Prostate gland (tissue), 2 donors: ENCODE measurements around the gene NET1. TPM values are rescaled to one million over a fixed set of nuclear protein-coding genes. Genes with fewer than 3 reads are reported as not detected.

ENCODE experiments used
- DNase-seq: peaks from one replicate; pipeline ENCODE4 v3.0.0-alpha.2; 2019; ENCODE audit warnings: low spot score
- H3K27ac ChIP-seq, 2 donors: fragments of 200-600 bp; sonication (generic); 2 replicates each; pipeline ENCODE4 v1.5.1; 2017 to 2019
- H3K27me3 ChIP-seq: fragments of 200-600 bp; sonication (generic); replicated peaks from 2 replicates; pipeline ENCODE4 v1.5.1; 2019; ENCODE audit not compliant: insufficient read depth
- H3K36me3 ChIP-seq, 2 donors: fragments of 200-600 bp; sonication (generic); 1 replicate in 1 of 2; 2 replicates in 1 of 2; pipeline versions ENCODE4 v1.5.1 to v1.8.1; 2017 to 2019
- H3K4me1 ChIP-seq: fragments of 200-600 bp; sonication (generic); replicated peaks from 2 replicates; pipeline ENCODE4 v1.5.1; 2019
- H3K4me3 ChIP-seq, 2 donors: fragments of 200-600 bp; sonication (generic); 2 replicates each; pipeline ENCODE4 v1.5.1; 2017 to 2019
- H3K9me3 ChIP-seq: fragments of 200-600 bp; sonication (generic); 2 replicates; pipeline ENCODE4 v1.5.1; 2017
- POLR2A ChIP-seq: fragments of 450-650 bp; IDR thresholded peaks from one replicate; pipeline ENCODE4 v1.6.1; 2016; ENCODE audit warnings: antibody characterized with exemption, mild to moderate bottlenecking
- POLR2AphosphoS5 ChIP-seq: sonication (generic); formaldehyde crosslinking; IDR thresholded peaks from one replicate; pipeline ENCODE4 v1.6.1; 2017; ENCODE audit warnings: antibody characterized with exemption
- WGBS: methylation state at CpG from one replicate; pipeline ENCODE4 v1.1.5; 2018; 5-methylcytosine and 5-hydroxymethylcytosine counted together
- intact Hi-C: fragments of 100-400 bp; cut with DNase I; formaldehyde crosslinking; loops from one replicate; pipeline ENCODE4 v1.14.2; 2022
- total RNA-seq, 2 donors: library from RNA; depleted of rRNA; stranded (reverse); fragments of >200 nt; gene quantifications; one replicate each; pipeline ENCODE4 v1.1.0, GENCODE V29; 2016
- TF ChIP-seq, protein P1 (sequence below), 4 experiments: fragments of 200-600 bp in 2 of 4; fragments of 450-650 bp in 2 of 4; sonication (generic) in 2 of 4; IDR thresholded peaks; 1 replicate in 3 of 4; 2 replicates in 1 of 4; pipeline ENCODE4 v1.5.1; 2016 to 2019; ENCODE audit warnings: antibody characterized with exemption in 4 of 4, mild to moderate bottlenecking in 2 of 4, moderate library complexity in 2 of 4

NET1 gene
- total RNA-seq, 2 donors from 2014 or later: 55.6 to 77.6 TPM

DNA sequence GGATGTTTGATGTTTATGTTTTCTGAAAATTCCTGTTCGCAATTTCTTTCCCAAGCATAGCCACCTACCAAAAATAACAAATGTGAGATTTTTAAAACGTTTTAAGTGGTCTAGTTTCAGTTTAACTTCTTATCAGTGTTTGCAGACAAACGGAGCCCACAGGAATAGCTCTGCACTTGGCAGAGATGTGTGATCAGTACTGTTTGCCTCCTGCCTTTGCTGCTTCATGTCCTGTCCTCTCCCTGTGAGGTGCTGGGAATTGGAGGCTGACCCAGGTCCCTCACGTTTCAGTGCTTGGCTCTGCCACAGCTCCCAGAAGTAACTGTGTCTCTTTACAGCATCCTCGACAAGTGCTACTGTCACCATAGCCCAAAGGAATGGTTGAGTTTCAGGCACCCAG is 46.4 kb upstream of the NET1 start:
- Histone ChIP-seq H3K36me3 (no peaks in the 10 kb centered on the region), H3K4me1 (no peaks in the 10 kb centered on the region), H3K9me3 (no peaks in the 10 kb centered on the region), H3K4me3 (no peak overlapping the region), H3K27ac (no peak overlapping the region), H3K27me3 (no peaks in the 10 kb centered on the region)
- WGBS: 24% methylated on average over 5 of the region's 5 CpGs
- TF ChIP-seq, protein P1, sequence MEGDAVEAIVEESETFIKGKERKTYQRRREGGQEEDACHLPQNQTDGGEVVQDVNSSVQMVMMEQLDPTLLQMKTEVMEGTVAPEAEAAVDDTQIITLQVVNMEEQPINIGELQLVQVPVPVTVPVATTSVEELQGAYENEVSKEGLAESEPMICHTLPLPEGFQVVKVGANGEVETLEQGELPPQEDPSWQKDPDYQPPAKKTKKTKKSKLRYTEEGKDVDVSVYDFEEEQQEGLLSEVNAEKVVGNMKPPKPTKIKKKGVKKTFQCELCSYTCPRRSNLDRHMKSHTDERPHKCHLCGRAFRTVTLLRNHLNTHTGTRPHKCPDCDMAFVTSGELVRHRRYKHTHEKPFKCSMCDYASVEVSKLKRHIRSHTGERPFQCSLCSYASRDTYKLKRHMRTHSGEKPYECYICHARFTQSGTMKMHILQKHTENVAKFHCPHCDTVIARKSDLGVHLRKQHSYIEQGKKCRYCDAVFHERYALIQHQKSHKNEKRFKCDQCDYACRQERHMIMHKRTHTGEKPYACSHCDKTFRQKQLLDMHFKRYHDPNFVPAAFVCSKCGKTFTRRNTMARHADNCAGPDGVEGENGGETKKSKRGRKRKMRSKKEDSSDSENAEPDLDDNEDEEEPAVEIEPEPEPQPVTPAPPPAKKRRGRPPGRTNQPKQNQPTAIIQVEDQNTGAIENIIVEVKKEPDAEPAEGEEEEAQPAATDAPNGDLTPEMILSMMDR (IDR thresholded peaks at IDR 0.05): no peak
- no peak for TF ChIP-seq POLR2A
- TF ChIP-seq POLR2AphosphoS5: no peak
- no peak for DNase-seq
- intact Hi-C loops: no loop called here

DNA sequence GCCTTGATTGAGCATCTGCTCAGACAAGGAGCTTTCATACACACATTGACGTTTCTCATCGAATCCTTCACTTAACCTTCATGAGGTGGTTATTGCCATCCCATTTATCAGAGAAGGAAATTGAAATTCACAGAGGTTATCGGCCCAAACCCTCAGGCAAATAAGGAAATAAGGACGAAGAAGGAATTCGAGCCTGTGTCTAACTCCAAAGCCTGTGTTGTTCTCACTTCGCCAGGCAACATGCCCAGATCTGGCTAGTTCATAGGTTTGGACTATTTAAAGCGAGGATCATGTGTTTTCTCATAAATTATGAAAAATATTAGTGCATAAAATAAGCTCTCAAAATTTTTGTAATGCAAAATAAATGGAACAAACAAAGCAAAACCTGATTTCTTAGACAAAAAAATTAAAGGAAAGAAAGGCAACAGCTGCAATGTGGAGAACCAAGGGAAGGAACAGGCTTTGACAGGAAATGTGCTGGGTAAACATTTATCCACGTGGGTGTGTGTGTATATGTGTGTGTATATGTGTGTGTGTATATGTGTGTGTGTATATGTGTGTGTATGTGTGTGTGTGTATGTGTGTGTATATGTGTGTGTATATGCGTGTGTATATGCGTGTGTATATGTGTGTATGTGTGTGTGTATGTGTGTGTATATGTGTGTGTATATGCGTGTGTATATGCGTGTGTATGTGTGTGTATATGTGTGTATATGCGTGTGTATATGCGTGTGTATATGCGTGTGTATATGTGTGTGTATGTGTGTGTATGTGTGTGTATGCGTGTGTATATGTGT is 42.8 kb upstream of the NET1 start:
- DNase-seq: no peak
- Histone ChIP-seq H3K4me3 (no peak overlapping the region), H3K27me3 (no peaks in the 10 kb centered on the region), H3K9me3 (no peaks in the 10 kb centered on the region), H3K4me1 (no peaks in the 10 kb centered on the region), H3K36me3 (no peaks in the 10 kb centered on the region), H3K27ac (no peak overlapping the region)
- intact Hi-C loops: no loop called here
- TF ChIP-seq POLR2A (no peak), POLR2AphosphoS5 (no peak)
- TF ChIP-seq, protein P1 (IDR thresholded peaks at IDR 0.05): no peak
- WGBS: 64% methylated on average over 16 of the region's 16 CpGs

DNA sequence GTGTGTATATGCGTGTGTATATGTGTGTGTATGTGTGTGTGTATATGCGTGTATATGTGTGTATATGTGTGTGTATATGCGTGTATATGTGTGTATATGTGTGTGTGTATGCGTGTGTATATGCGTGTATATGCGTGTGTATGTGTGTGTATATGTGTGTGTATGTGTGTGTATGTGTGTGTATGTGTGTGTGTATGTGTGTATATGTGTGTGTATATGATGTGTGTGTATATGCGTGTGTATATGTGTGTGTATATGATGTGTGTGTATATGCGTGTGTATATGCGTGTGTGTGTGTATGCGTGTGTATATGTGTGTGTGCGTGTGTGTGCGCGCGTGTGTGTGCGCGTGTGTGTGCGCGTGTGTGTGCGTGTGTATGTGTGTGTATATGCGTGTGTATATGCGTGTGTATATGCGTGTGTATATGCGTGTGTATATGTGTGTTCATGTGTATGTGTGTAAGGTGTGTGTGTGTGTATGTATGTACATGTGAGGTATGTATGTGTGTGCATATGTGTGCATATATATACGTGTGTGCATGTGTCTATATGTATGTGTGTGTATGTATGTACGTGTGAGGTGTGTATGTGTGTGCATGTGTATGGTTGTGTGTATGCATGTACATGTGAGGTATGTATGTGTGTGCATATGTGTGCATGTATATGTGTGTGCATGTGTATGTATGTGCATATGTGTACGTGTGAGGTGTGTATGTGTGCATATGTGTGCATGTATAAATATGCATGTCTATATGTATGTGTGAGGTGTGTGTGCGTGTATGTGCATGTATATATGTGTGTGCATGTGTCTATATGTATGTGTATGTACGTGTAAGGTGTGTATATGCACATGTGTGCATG is 41.6 kb upstream of the NET1 start:
- Histone ChIP-seq H3K4me1 (no peaks in the 10 kb centered on the region), H3K27ac (no peak overlapping the region), H3K9me3 (no peaks in the 10 kb centered on the region), H3K36me3 (no peaks in the 10 kb centered on the region), H3K27me3 (no peaks in the 10 kb centered on the region), H3K4me3 (no peak overlapping the region)
- intact Hi-C loops: no loop called here
- WGBS: 85% methylated on average over 28 of the region's 28 CpGs
- DNase-seq: no peak
- TF ChIP-seq POLR2AphosphoS5 (no peak), POLR2A (no peak)
- TF ChIP-seq, protein P1 (IDR thresholded peaks at IDR 0.05): no peak

DNA sequence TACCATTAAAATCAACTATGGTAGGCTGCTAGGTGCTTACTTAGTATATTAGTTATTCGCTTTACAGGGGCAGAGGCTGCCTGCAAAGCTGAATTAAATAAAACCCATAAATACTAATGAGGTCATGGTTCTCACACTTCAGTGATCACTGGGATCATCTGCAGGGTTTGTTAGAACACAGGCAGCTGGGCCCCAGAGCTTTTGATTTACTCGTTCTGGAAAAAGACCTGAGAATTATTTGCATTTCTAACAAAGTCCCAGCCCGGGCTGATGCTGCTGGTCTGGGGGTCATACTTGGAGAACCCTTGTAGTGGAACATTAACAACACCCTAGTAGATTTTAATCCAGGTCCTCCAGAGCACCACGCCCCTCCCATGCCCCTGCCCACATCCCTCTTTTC is 39.0 kb upstream of the NET1 start:
- DNase-seq: no peak
- WGBS: 80% methylated on average over 4 of the region's 4 CpGs
- H3K9me3 ChIP-seq: no peaks in the 10 kb centered on the region
- H3K36me3 ChIP-seq: no peaks in the 10 kb centered on the region
- H3K4me1 ChIP-seq: no peaks in the 10 kb centered on the region
- intact Hi-C loops: no loop called here
- no peaks in the 10 kb centered on the region for H3K27me3 ChIP-seq
- no peak overlapping the region for H3K27ac ChIP-seq
- TF ChIP-seq, protein P1 (IDR thresholded peaks at IDR 0.05): no peak
- TF ChIP-seq POLR2AphosphoS5: no peak
- no peak overlapping the region for H3K4me3 ChIP-seq
